Measurements from ENCODE around the gene CFAP54.

GRCh38 chr12:96824838-96825236 is 335.5 kb downstream of the CFAP54 start:
- no peak for TF ChIP-seq EZH2phosphoT487 (IDR thresholded peaks at IDR 0.05; ENCODE audit: borderline replicate concordance, low read depth)
- no peak for TF ChIP-seq TEAD4 (IDR thresholded peaks at IDR 0.05; ENCODE audit: borderline replicate concordance, insufficient read depth)
- TF ChIP-seq, protein P1, sequence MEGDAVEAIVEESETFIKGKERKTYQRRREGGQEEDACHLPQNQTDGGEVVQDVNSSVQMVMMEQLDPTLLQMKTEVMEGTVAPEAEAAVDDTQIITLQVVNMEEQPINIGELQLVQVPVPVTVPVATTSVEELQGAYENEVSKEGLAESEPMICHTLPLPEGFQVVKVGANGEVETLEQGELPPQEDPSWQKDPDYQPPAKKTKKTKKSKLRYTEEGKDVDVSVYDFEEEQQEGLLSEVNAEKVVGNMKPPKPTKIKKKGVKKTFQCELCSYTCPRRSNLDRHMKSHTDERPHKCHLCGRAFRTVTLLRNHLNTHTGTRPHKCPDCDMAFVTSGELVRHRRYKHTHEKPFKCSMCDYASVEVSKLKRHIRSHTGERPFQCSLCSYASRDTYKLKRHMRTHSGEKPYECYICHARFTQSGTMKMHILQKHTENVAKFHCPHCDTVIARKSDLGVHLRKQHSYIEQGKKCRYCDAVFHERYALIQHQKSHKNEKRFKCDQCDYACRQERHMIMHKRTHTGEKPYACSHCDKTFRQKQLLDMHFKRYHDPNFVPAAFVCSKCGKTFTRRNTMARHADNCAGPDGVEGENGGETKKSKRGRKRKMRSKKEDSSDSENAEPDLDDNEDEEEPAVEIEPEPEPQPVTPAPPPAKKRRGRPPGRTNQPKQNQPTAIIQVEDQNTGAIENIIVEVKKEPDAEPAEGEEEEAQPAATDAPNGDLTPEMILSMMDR (IDR thresholded peaks at IDR 0.05) = no peak
- TF ChIP-seq NFIC (IDR thresholded peaks at IDR 0.05; ENCODE audit: borderline replicate concordance) = no peak
- TF ChIP-seq RAD21 (IDR thresholded peaks at IDR 0.05; ENCODE audit: low read length) = no peak
- TF ChIP-seq, protein P2, sequence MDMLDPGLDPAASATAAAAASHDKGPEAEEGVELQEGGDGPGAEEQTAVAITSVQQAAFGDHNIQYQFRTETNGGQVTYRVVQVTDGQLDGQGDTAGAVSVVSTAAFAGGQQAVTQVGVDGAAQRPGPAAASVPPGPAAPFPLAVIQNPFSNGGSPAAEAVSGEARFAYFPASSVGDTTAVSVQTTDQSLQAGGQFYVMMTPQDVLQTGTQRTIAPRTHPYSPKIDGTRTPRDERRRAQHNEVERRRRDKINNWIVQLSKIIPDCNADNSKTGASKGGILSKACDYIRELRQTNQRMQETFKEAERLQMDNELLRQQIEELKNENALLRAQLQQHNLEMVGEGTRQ (IDR thresholded peaks at IDR 0.05; ENCODE audit: borderline replicate concordance, low read depth, low read length) = no peak
